HepG2 (cell line): ENCODE data around the gene DNMT3L. TPM values are rescaled to one million over a fixed set of nuclear protein-coding genes. Genes with fewer than 3 reads are reported as not detected.

Experiments used
- ELF1 ChIP-seq: sonication (generic); formaldehyde crosslinking; IDR thresholded peaks from 2 replicates; pipeline ENCODE4 v1.4.0; 2020; ENCODE audit warnings: missing genetic modification reagents
- ELF4 ChIP-seq: sonication (generic); formaldehyde crosslinking; IDR thresholded peaks from 2 replicates; pipeline ENCODE4 v1.5.0; 2020; ENCODE audit warnings: missing genetic modification reagents, mild to moderate bottlenecking, moderate library complexity, borderline replicate concordance
- FOSL1 ChIP-seq: sonication (generic); formaldehyde crosslinking; IDR thresholded peaks from 2 replicates; pipeline ENCODE4 v1.9.0; 2021; ENCODE audit warnings: missing genetic modification reagents, borderline replicate concordance
- FOXA1 ChIP-seq, 2 experiments: fragments of 450-650 bp in 1 of 2; sonication (generic) in 1 of 2; formaldehyde crosslinking in 1 of 2; IDR thresholded peaks; 2 replicates each; pipeline versions ENCODE4 v1.4.0 to v1.6.1; 2016 to 2020; ENCODE audit warnings: missing genetic modification reagents in 1 of 2
- HNF4A ChIP-seq: sonication (generic); formaldehyde crosslinking; IDR thresholded peaks from 2 replicates; pipeline ENCODE4 v1.4.0; 2020; ENCODE audit warnings: missing genetic modification reagents
- MED8 ChIP-seq: sonication (generic); formaldehyde crosslinking; IDR thresholded peaks from 2 replicates; pipeline ENCODE4 v1.8.1; 2023; ENCODE audit warnings: mild to moderate bottlenecking, missing genetic modification reagents; ENCODE audit not compliant: insufficient replicate concordance
- MIER3 ChIP-seq: IDR thresholded peaks from 2 replicates; pipeline ENCODE4 v1.6.1; 2016; ENCODE audit warnings: missing compliant biosample characterization, borderline replicate concordance
- NAIF1 ChIP-seq: sonication (generic); formaldehyde crosslinking; IDR thresholded peaks from 2 replicates; pipeline ENCODE4 v1.5.0; 2020; ENCODE audit warnings: mild to moderate bottlenecking, missing genetic modification reagents, borderline replicate concordance
- ZNF121 ChIP-seq: sonication (generic); formaldehyde crosslinking; IDR thresholded peaks from 2 replicates; pipeline ENCODE4 v1.5.0; 2020; ENCODE audit warnings: mild to moderate bottlenecking, missing genetic modification reagents
- ZNF282 ChIP-seq: fragments of 450-650 bp; IDR thresholded peaks from 2 replicates; pipeline ENCODE4 v1.6.1; 2018; ENCODE audit not compliant: partially characterized antibody
- ZNF335 ChIP-seq: sonication (generic); formaldehyde crosslinking; IDR thresholded peaks from 2 replicates; pipeline ENCODE4 v1.4.0; 2020; ENCODE audit warnings: missing genetic modification reagents
- ZNF558 ChIP-seq: sonication (generic); formaldehyde crosslinking; IDR thresholded peaks from 2 replicates; pipeline ENCODE4 v1.9.0; 2022; ENCODE audit warnings: mild to moderate bottlenecking, missing genetic modification reagents, borderline replicate concordance
- ZNF564 ChIP-seq: sonication (generic); formaldehyde crosslinking; IDR thresholded peaks from 2 replicates; pipeline ENCODE4 v1.8.1; 2023; ENCODE audit warnings: mild to moderate bottlenecking, missing genetic modification reagents
- ZNF83 ChIP-seq: sonication (generic); formaldehyde crosslinking; IDR thresholded peaks from 2 replicates; pipeline ENCODE4 v1.4.0; 2020; ENCODE audit warnings: missing genetic modification reagents, mild to moderate bottlenecking, borderline replicate concordance
- ZSCAN31 ChIP-seq: sonication (generic); formaldehyde crosslinking; IDR thresholded peaks from 2 replicates; pipeline ENCODE4 v1.5.0; 2020; ENCODE audit warnings: low read depth, mild to moderate bottlenecking, missing genetic modification reagents
- polyA plus RNA-seq, 8 experiments: library from polyadenylated mRNA; depleted of rRNA in 3 of 8; stranded (reverse) in 7 of 8; unstranded in 1 of 8; fragments of >200 nt; fragmentation: Illumina TruSeq in 4 of 8; extraction: Trizol in 4 of 8; gene quantifications; 2 replicates each; pipeline versions ENCODE4 v1.2.1 to v1.2.3, GENCODE V29; 2011 to 2016; ENCODE audit warnings: low read depth in 4 of 8, missing spikeins in 1 of 8, mixed read lengths in 1 of 8; ENCODE audit not compliant: insufficient read depth in 1 of 8
- total RNA-seq, 5 experiments: library from RNA; depleted of rRNA; stranded (reverse); fragments of >200 nt; fragmentation: Illumina TruSeq; extraction: Trizol; gene quantifications; 2 replicates each; pipeline ENCODE4 v1.2.3, GENCODE V29; 2016; ENCODE audit warnings: low read depth in 1 of 5
- TF ChIP-seq, protein P1 (sequence below): sonication (generic); formaldehyde crosslinking; IDR thresholded peaks from 2 replicates; pipeline ENCODE4 v1.4.0; 2020; ENCODE audit warnings: low read depth, missing genetic modification reagents
- TF ChIP-seq, protein P2 (sequence below): sonication (generic); formaldehyde crosslinking; IDR thresholded peaks from 2 replicates; pipeline ENCODE4 v1.8.0; 2022; ENCODE audit warnings: mild to moderate bottlenecking, missing genetic modification reagents
- TF ChIP-seq, protein P3 (sequence below), 2 experiments: sonication (generic) in 1 of 2; formaldehyde crosslinking in 1 of 2; IDR thresholded peaks; 2 replicates each; pipeline versions ENCODE4 v1.6.1 to v1.9.0; 2014 to 2022; ENCODE audit warnings: antibody characterized with exemption in 1 of 2, borderline replicate concordance in 1 of 2, inconsistent platforms in 1 of 2, low read depth in 1 of 2, missing genetic modification reagents in 1 of 2

DNMT3L gene
- total and polyA plus RNA-seq, 2 of the 13 experiments (the other 11 are each of a cell fraction or from before 2014, with no cell fraction given): 0.75 to 1.7 TPM

DNA sequence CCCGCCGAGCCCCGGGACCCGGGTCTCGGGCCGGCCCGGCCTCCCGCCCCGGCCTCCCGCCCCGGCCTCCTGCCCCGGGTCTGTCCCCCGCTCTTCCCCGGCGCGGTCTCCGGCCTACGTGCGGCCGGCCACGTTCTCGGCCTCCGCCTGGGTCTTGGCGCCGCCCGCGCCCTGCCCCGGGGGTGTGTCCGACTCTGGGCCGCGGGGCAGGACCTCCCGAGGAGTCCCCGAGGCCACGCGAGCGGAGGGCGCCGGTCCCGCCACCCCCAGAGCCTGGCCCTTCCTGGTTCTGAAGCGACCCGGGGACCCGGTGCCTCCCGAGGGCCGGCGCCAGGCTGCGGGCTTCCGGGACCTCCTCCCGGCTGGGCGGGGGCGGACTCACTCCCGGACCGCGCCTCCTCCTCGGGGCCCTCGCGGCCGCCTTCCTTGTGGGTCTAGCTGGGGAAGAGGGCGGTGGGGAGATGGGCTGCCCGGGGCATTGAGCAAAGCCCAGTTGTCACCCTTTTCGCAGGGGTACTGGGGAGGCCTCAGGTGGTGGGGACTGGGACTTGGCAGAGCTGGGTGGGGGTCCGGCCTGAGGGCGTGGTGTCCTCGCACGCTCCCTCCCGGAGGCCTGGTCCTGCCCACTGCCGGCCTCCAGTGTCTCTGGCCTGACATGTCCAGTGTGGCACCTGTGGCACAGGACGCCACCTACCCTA is 38.7 kb upstream of the DNMT3L start (continued):
- TF ChIP-seq, protein P1, sequence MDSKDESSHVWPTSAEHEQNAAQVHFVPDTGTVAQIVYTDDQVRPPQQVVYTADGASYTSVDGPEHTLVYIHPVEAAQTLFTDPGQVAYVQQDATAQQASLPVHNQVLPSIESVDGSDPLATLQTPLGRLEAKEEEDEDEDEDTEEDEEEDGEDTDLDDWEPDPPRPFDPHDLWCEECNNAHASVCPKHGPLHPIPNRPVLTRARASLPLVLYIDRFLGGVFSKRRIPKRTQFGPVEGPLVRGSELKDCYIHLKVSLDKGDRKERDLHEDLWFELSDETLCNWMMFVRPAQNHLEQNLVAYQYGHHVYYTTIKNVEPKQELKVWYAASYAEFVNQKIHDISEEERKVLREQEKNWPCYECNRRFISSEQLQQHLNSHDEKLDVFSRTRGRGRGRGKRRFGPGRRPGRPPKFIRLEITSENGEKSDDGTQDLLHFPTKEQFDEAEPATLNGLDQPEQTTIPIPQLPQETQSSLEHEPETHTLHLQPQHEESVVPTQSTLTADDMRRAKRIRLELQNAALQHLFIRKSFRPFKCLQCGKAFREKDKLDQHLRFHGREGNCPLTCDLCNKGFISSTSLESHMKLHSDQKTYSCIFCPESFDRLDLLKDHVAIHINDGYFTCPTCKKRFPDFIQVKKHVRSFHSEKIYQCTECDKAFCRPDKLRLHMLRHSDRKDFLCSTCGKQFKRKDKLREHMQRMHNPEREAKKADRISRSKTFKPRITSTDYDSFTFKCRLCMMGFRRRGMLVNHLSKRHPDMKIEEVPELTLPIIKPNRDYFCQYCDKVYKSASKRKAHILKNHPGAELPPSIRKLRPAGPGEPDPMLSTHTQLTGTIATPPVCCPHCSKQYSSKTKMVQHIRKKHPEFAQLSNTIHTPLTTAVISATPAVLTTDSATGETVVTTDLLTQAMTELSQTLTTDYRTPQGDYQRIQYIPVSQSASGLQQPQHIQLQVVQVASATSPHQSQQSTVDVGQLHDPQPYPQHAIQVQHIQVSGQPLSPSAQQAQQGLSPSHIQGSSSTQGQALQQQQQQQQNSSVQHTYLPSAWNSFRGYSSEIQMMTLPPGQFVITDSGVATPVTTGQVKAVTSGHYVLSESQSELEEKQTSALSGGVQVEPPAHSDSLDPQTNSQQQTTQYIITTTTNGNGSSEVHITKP (CRISPR knock-in tag): no peak
- TF ChIP-seq, protein P2, sequence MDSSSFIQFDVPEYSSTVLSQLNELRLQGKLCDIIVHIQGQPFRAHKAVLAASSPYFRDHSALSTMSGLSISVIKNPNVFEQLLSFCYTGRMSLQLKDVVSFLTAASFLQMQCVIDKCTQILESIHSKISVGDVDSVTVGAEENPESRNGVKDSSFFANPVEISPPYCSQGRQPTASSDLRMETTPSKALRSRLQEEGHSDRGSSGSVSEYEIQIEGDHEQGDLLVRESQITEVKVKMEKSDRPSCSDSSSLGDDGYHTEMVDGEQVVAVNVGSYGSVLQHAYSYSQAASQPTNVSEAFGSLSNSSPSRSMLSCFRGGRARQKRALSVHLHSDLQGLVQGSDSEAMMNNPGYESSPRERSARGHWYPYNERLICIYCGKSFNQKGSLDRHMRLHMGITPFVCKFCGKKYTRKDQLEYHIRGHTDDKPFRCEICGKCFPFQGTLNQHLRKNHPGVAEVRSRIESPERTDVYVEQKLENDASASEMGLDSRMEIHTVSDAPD (CRISPR knock-in tag): no peak
- TF ChIP-seq FOSL1: no peak
- no peak for TF ChIP-seq ZNF335 (CRISPR knock-in tag)
- TF ChIP-seq ZSCAN31: no peak
- no peak for TF ChIP-seq HNF4A (CRISPR knock-in tag)
- TF ChIP-seq MED8 (CRISPR knock-in tag): peak; percentile 57
- TF ChIP-seq ZNF558 (CRISPR knock-in tag): no peak; the same call in 1 of the 2 replicates
- no peak for TF ChIP-seq FOXA1 (IDR thresholded peaks at IDR 0.05)
- TF ChIP-seq FOXA1 (CRISPR knock-in tag; IDR thresholded peaks at IDR 0.05): no peak
- TF ChIP-seq ZNF83 (CRISPR knock-in tag): no peak
- TF ChIP-seq ELF4 (CRISPR knock-in tag): 0 out of 2 replicates have a peak, but pooled peaks have one; percentile 44
- TF ChIP-seq ZNF282: no peak
- TF ChIP-seq ZNF564 (CRISPR knock-in tag): no peak
- TF ChIP-seq NAIF1 (CRISPR knock-in tag): no peak
- TF ChIP-seq, protein P3, sequence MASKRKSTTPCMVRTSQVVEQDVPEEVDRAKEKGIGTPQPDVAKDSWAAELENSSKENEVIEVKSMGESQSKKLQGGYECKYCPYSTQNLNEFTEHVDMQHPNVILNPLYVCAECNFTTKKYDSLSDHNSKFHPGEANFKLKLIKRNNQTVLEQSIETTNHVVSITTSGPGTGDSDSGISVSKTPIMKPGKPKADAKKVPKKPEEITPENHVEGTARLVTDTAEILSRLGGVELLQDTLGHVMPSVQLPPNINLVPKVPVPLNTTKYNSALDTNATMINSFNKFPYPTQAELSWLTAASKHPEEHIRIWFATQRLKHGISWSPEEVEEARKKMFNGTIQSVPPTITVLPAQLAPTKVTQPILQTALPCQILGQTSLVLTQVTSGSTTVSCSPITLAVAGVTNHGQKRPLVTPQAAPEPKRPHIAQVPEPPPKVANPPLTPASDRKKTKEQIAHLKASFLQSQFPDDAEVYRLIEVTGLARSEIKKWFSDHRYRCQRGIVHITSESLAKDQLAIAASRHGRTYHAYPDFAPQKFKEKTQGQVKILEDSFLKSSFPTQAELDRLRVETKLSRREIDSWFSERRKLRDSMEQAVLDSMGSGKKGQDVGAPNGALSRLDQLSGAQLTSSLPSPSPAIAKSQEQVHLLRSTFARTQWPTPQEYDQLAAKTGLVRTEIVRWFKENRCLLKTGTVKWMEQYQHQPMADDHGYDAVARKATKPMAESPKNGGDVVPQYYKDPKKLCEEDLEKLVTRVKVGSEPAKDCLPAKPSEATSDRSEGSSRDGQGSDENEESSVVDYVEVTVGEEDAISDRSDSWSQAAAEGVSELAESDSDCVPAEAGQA (IDR thresholded peaks at IDR 0.05; ENCODE audit: low read depth): no peak
- TF ChIP-seq, protein P3 (CRISPR knock-in tag; IDR thresholded peaks at IDR 0.05; ENCODE audit: borderline replicate concordance): no peak
- TF ChIP-seq ZNF121 (CRISPR knock-in tag): no peak
- TF ChIP-seq MIER3: no peak
- TF ChIP-seq ELF1: peak; percentile 51
